ENCODE results near the gene AFAP1.

DNA sequence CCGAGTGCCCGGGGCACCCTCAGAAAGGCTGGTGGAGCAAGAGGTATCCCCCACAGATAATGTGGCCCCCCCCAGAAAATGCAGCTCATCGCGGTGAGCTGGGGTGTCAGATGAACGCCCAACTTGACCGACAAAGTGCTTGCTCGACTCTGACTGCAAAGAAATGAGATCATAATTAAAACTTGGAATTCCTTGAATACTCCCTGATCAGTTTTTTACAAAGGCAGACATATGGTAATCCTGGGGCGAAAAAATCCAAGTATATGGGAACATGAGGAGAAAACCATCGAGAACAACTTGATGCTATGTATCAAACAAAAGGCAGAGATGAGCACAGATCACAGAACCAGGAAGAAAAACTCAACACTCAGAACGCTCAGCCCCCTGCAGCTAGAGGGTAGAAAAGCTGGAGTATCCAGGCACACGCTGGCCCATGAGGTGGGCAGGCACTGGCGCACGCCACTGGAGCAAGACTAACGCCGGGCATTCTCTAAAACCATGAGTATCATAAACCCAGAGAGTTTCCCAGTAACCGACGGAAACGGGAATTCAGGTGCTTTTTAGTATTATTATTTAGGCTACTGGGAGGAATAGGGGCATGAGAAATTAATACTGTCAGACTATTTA, 127.3 kb downstream of the AFAP1 start:
- TF ChIP-seq, protein P1, sequence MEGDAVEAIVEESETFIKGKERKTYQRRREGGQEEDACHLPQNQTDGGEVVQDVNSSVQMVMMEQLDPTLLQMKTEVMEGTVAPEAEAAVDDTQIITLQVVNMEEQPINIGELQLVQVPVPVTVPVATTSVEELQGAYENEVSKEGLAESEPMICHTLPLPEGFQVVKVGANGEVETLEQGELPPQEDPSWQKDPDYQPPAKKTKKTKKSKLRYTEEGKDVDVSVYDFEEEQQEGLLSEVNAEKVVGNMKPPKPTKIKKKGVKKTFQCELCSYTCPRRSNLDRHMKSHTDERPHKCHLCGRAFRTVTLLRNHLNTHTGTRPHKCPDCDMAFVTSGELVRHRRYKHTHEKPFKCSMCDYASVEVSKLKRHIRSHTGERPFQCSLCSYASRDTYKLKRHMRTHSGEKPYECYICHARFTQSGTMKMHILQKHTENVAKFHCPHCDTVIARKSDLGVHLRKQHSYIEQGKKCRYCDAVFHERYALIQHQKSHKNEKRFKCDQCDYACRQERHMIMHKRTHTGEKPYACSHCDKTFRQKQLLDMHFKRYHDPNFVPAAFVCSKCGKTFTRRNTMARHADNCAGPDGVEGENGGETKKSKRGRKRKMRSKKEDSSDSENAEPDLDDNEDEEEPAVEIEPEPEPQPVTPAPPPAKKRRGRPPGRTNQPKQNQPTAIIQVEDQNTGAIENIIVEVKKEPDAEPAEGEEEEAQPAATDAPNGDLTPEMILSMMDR (IDR thresholded peaks at IDR 0.05), result no peak
- no peak for TF ChIP-seq POLR2AphosphoS5 (IDR thresholded peaks at IDR 0.05; ENCODE audit: low read depth, low read length)
- TF ChIP-seq, protein P2, sequence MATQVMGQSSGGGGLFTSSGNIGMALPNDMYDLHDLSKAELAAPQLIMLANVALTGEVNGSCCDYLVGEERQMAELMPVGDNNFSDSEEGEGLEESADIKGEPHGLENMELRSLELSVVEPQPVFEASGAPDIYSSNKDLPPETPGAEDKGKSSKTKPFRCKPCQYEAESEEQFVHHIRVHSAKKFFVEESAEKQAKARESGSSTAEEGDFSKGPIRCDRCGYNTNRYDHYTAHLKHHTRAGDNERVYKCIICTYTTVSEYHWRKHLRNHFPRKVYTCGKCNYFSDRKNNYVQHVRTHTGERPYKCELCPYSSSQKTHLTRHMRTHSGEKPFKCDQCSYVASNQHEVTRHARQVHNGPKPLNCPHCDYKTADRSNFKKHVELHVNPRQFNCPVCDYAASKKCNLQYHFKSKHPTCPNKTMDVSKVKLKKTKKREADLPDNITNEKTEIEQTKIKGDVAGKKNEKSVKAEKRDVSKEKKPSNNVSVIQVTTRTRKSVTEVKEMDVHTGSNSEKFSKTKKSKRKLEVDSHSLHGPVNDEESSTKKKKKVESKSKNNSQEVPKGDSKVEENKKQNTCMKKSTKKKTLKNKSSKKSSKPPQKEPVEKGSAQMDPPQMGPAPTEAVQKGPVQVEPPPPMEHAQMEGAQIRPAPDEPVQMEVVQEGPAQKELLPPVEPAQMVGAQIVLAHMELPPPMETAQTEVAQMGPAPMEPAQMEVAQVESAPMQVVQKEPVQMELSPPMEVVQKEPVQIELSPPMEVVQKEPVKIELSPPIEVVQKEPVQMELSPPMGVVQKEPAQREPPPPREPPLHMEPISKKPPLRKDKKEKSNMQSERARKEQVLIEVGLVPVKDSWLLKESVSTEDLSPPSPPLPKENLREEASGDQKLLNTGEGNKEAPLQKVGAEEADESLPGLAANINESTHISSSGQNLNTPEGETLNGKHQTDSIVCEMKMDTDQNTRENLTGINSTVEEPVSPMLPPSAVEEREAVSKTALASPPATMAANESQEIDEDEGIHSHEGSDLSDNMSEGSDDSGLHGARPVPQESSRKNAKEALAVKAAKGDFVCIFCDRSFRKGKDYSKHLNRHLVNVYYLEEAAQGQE (IDR thresholded peaks at IDR 0.05; ENCODE audit: insufficient read depth in 1 of 2, low read depth in 2 of 2, low read length in 1 of 2), result no peak
